WTC11 (cell line): ENCODE data around the gene SPTB. TPM values are rescaled to one million over a fixed set of nuclear protein-coding genes. Genes with fewer than 3 reads are reported as not detected.

ENCODE experiments used
- ATAC-seq: fragments of 200-7000 bp; cut with Tn5 transposase; 2 replicates; pipeline ENCODE4 v1.10.0; 2021; ENCODE audit warnings: mild to moderate bottlenecking, moderate library complexity
- CTCF ChIA-PET: fragments of 300-600 bp; sonication (Branson Sonifier 250); formaldehyde crosslinking; loops from one replicate; lab custom pipeline; 2021; ENCODE audit warnings: antibody characterized with exemption; lab: Charles Lee
- POLR2A ChIA-PET: fragments of 350-600 bp; sonication (Branson Sonifier 250); formaldehyde crosslinking; loops from one replicate; lab custom pipeline; 2021; ENCODE audit warnings: antibody characterized with exemption; lab: Charles Lee
- DNase-seq: peaks from one replicate; pipeline ENCODE4 v3.0.0; 2021; ENCODE audit warnings: low spot score
- H3K27ac Mint-ChIP-seq: 2 replicates; pipeline ENCODE4 v1.8.0; 2021; ENCODE audit warnings: mixed read lengths
- H3K27me3 Mint-ChIP-seq: 2 replicates; pipeline ENCODE4 v1.8.0; 2021; ENCODE audit warnings: low read depth, mild to moderate bottlenecking, moderate library complexity, mixed read lengths
- H3K36me3 Mint-ChIP-seq: 2 replicates; pipeline ENCODE4 v1.8.0; 2021; ENCODE audit warnings: mixed read lengths
- H3K4me1 Mint-ChIP-seq: 2 replicates; pipeline ENCODE4 v1.8.0; 2022; ENCODE audit warnings: mixed read lengths
- H3K4me3 Mint-ChIP-seq: 2 replicates; pipeline ENCODE4 v1.8.0; 2021; ENCODE audit warnings: mild to moderate bottlenecking, moderate library complexity, mixed read lengths
- H3K9me3 Mint-ChIP-seq: 2 replicates; pipeline ENCODE4 v1.8.0; 2021; ENCODE audit warnings: mixed read lengths
- CBFB ChIP-seq: sonication (generic); formaldehyde crosslinking; IDR thresholded peaks from 2 replicates; pipeline ENCODE4 v1.8.1; 2022; ENCODE audit warnings: mild to moderate bottlenecking, low read depth, missing genetic modification reagents
- ETV6 ChIP-seq: sonication (generic); formaldehyde crosslinking; IDR thresholded peaks from 2 replicates; pipeline ENCODE4 v1.8.1; 2022; ENCODE audit warnings: mild to moderate bottlenecking, missing genetic modification reagents
- FOXK1 ChIP-seq: sonication (generic); formaldehyde crosslinking; IDR thresholded peaks from 2 replicates; pipeline ENCODE4 v1.8.0; 2022; ENCODE audit warnings: mild to moderate bottlenecking, moderate library complexity, missing genetic modification reagents
- FOXP1 ChIP-seq: sonication (generic); formaldehyde crosslinking; IDR thresholded peaks from 2 replicates; pipeline ENCODE4 v1.8.0; 2022; ENCODE audit warnings: missing genetic modification reagents, mild to moderate bottlenecking, moderate library complexity, borderline replicate concordance
- FOXP4 ChIP-seq: sonication (generic); formaldehyde crosslinking; IDR thresholded peaks from 2 replicates; pipeline ENCODE4 v1.8.0; 2022; ENCODE audit warnings: mild to moderate bottlenecking, missing genetic modification reagents
- GRHL2 ChIP-seq: fragments of 250-450 bp; sonication (Bioruptor Pico); IDR thresholded peaks from 2 replicates; pipeline ENCODE4 v1.8.0; 2022; ENCODE audit warnings: mild to moderate bottlenecking, moderate library complexity; ENCODE audit not compliant: insufficient replicate concordance, severe bottlenecking
- HMGA2 ChIP-seq: fragments of 250-450 bp; sonication (Bioruptor Pico); IDR thresholded peaks from 2 replicates; pipeline ENCODE4 v1.4.0; 2021; ENCODE audit warnings: mild to moderate bottlenecking, moderate library complexity
- MAX ChIP-seq: sonication (generic); formaldehyde crosslinking; IDR thresholded peaks from 2 replicates; pipeline ENCODE4 v1.8.0; 2022; ENCODE audit warnings: mild to moderate bottlenecking, missing genetic modification reagents
- MXD4 ChIP-seq: fragments of 250-450 bp; sonication (Bioruptor Pico); IDR thresholded peaks from 2 replicates; pipeline ENCODE4 v1.8.0; 2021; ENCODE audit warnings: mild to moderate bottlenecking, moderate library complexity, borderline replicate concordance
- SP1 ChIP-seq: sonication (generic); formaldehyde crosslinking; conservative IDR thresholded peaks from 2 replicates; pipeline ENCODE4 v1.8.1; 2022; ENCODE audit warnings: missing genetic modification reagents
- TEAD1 ChIP-seq: sonication (generic); formaldehyde crosslinking; IDR thresholded peaks from 2 replicates; pipeline ENCODE4 v1.8.0; 2022; ENCODE audit warnings: mild to moderate bottlenecking, missing genetic modification reagents
- USF2 ChIP-seq: sonication (generic); formaldehyde crosslinking; IDR thresholded peaks from 2 replicates; pipeline ENCODE4 v1.8.1; 2023; ENCODE audit warnings: mild to moderate bottlenecking, missing genetic modification reagents, moderate library complexity
- ZNF219 ChIP-seq: sonication (generic); formaldehyde crosslinking; IDR thresholded peaks from 2 replicates; pipeline ENCODE4 v1.8.0; 2023; ENCODE audit warnings: missing genetic modification reagents, mild to moderate bottlenecking, borderline replicate concordance
- ZNF281 ChIP-seq: sonication (generic); formaldehyde crosslinking; IDR thresholded peaks from 2 replicates; pipeline ENCODE4 v1.8.0; 2023; ENCODE audit warnings: mild to moderate bottlenecking, missing genetic modification reagents
- ZNF396 ChIP-seq: fragments of 250-450 bp; sonication (Bioruptor Pico); IDR thresholded peaks from 2 replicates; pipeline ENCODE4 v1.8.0; 2021; ENCODE audit warnings: mild to moderate bottlenecking, moderate library complexity, borderline replicate concordance
- ZNF423 ChIP-seq: fragments of 250-450 bp; sonication (Bioruptor Pico); IDR thresholded peaks from 2 replicates; pipeline ENCODE4 v2.1.2; 2022; ENCODE audit warnings: mild to moderate bottlenecking, moderate library complexity
- total RNA-seq: library from RNA; stranded (reverse); gene quantifications from 3 replicates; pipeline ENCODE4 v1.2.3, GENCODE V29; 2021

Gene SPTB
- total RNA-seq, 1 experiment from 2014 or later = 3.2 TPM

GRCh38 chr14:64717870-64718269 lies 161.8 kb downstream of the SPTB start:
- no peak overlapping the region for H3K27ac Mint-ChIP-seq
- H3K36me3 Mint-ChIP-seq = peaks cover 18% of the 10 kb centered on the region
- TF ChIP-seq GRHL2 (no peak), MAX (no peak)
- TF ChIP-seq, all 79 proteins: peak for 0
- POLR2A ChIA-PET = interaction anchor here (1.2 to 4.1 kb wide), 2 partner anchors 12 to 19 kb away, joined by 3 to 52 read pairs; partner anchors contain the start of gene PLEKHG3
- CTCF ChIA-PET = interaction anchor here (0.7 to 5.2 kb wide), 6 partner anchors 7 to 82 kb away, joined by 4 to 40 read pairs (median 6); partner anchors contain the start of gene PLEKHG3
- no peak for ATAC-seq
- DNase-seq = peak; percentile 10
- H3K4me3 Mint-ChIP-seq = peak overlapping the region; percentile 62
- H3K27me3 Mint-ChIP-seq = peaks cover 19% of the 10 kb centered on the region
- peaks cover 86% of the 10 kb centered on the region for H3K4me1 Mint-ChIP-seq
- peaks cover 17% of the 10 kb centered on the region for H3K9me3 Mint-ChIP-seq

- H3K4me1 Mint-ChIP-seq = peaks cover 71% of the 10 kb centered on the region
Measured at GRCh38 chr14:64715628-64716412, 163.9 kb downstream of the SPTB start.

More at GRCh38 chr14:64715628-64716412, 163.9 kb downstream of the SPTB start:
- ChIA-PET CTCF (interaction anchor here (0.9 to 5.2 kb wide), 5 partner anchors 9 to 175 kb away, joined by 3 to 40 read pairs (median 6); partner anchors contain the start of genes HSPA2 and PLEKHG3), POLR2A (interaction anchor here (0.7 to 4.1 kb wide), 5 partner anchors 10 to 33 kb away, joined by 3 to 52 read pairs (median 3); partner anchors contain the start of gene PLEKHG3)
- Mint-ChIP-seq H3K27me3 (peaks cover 24% of the 10 kb centered on the region), H3K9me3 (peaks cover 29% of the 10 kb centered on the region), H3K4me3 (peak overlapping the region; percentile 72), H3K36me3 (peaks cover 32% of the 10 kb centered on the region), H3K27ac (peak overlapping the region; percentile 78)
- DNase-seq = peak; percentile 66
- peak; percentile 70 for ATAC-seq
- TF ChIP-seq SP1 (CRISPR knock-in tag) (0 out of 2 replicates have a peak, but pooled peaks have one; percentile 26), ZNF396 (no peak), TEAD1 (CRISPR knock-in tag) (peak; percentile 79), FOXP1 (CRISPR knock-in tag) (peak; percentile 59; the same call in 1 of the 2 replicates), ZNF219 (CRISPR knock-in tag) (peak; percentile 53; the same call in 1 of the 2 replicates), FOXK1 (CRISPR knock-in tag) (peak; percentile 88), FOXP4 (CRISPR knock-in tag) (peak; percentile 94; the same call in 1 of the 2 replicates), ETV6 (CRISPR knock-in tag) (peak; percentile 88; the same call in 1 of the 2 replicates), HMGA2 (no peak), ZNF423 (CRISPR knock-in tag) (peak; percentile 84), USF2 (CRISPR knock-in tag) (0 out of 2 replicates have a peak, but pooled peaks have one; percentile 4), MXD4 (CRISPR knock-in tag) (no peak), CBFB (CRISPR knock-in tag) (0 out of 2 replicates have a peak, but pooled peaks have one; percentile 72), ZNF281 (CRISPR knock-in tag) (peak; percentile 74)
